H1 (cell line): ENCODE results near the gene CRK. TPM values are rescaled to one million over a fixed set of nuclear protein-coding genes. Genes with fewer than 3 reads are reported as not detected.

ENCODE experiments used
- CTCF ChIA-PET: fragments of 300-600 bp; sonication (Branson Sonifier 250); formaldehyde crosslinking; loops from one replicate; lab custom pipeline; 2021; ENCODE audit not compliant: partially characterized antibody; lab: Charles Lee
- POLR2A ChIA-PET: fragments of 300-600 bp; sonication (Branson Sonifier 250); formaldehyde crosslinking; loops from one replicate; lab custom pipeline; 2021; ENCODE audit warnings: inconsistent platforms; ENCODE audit not compliant: partially characterized antibody; lab: Charles Lee
- DNase-seq, 2 experiments: peaks; one replicate each; pipeline versions ENCODE4 v3.0.0 to v3.0.0-alpha.2; 2010 to 2022; ENCODE audit warnings: low spot score in 2 of 2, low read depth in 1 of 2, mixed read lengths in 1 of 2
- FAIRE-seq: peaks from 2 replicates; lab custom pipeline; 2011; peaks lifted over from hg19 to GRCh38; lab: Jason Lieb, UNC
- H2AFZ ChIP-seq: 2 replicates; pipeline ENCODE4 v1.8.1; 2012; ENCODE audit warnings: low read length, inconsistent platforms
- H2AK5ac ChIP-seq: 2 replicates; pipeline ENCODE4 v1.6.1; 2013; ENCODE audit warnings: low read depth, low read length
- H2BK120ac ChIP-seq: replicated peaks from 2 replicates; pipeline ENCODE3; 2013; ENCODE audit warnings: low read depth, low read length, inconsistent platforms
- H2BK12ac ChIP-seq: 2 replicates; pipeline ENCODE4 v1.6.1; 2013; ENCODE audit warnings: low read depth, low read length
- H2BK15ac ChIP-seq: 2 replicates; pipeline ENCODE4 v1.6.1; 2013; ENCODE audit warnings: low read length
- H2BK20ac ChIP-seq: 2 replicates; pipeline ENCODE4 v1.6.1; 2013; ENCODE audit warnings: low read length
- H2BK5ac ChIP-seq: 2 replicates; pipeline ENCODE4 v1.6.1; 2013; ENCODE audit warnings: low read depth, low read length
- H3K14ac ChIP-seq: 2 replicates; pipeline ENCODE4 v1.6.1; 2013; ENCODE audit warnings: inconsistent platforms; ENCODE audit not compliant: insufficient read length
- H3K18ac ChIP-seq: 2 replicates; pipeline ENCODE4 v1.6.1; 2013; ENCODE audit warnings: low read length; ENCODE audit errors: extremely low read depth
- H3K23ac ChIP-seq: 2 replicates; pipeline ENCODE4 v1.6.1; 2013; ENCODE audit warnings: inconsistent platforms; ENCODE audit not compliant: insufficient read length
- H3K23me2 ChIP-seq: 2 replicates; pipeline ENCODE4 v1.6.1; 2013; ENCODE audit warnings: low read depth, low read length
- H3K27ac ChIP-seq: 2 replicates; pipeline ENCODE4 v1.6.1; 2011; ENCODE audit warnings: low read depth, low read length, inconsistent platforms
- H3K27me3 ChIP-seq, 4 experiments: replicated peaks in 1 of 4; 1 replicate in 1 of 4; 2 replicates in 3 of 4; pipeline versions ENCODE4 v1.6.1 to v1.8.1; 2011 to 2013; ENCODE audit warnings: low read length in 3 of 4, mild to moderate bottlenecking in 3 of 4, inconsistent platforms in 2 of 4, mixed read lengths in 2 of 4, moderate library complexity in 1 of 4; ENCODE audit not compliant: control insufficient read depth in 3 of 4, insufficient read depth in 3 of 4; ENCODE audit errors: extremely low read depth in 1 of 4
- H3K36me3 ChIP-seq, 4 experiments: 2 replicates each; pipeline versions ENCODE4 v1.6.1 to v1.8.1; 2011 to 2013; ENCODE audit warnings: mild to moderate bottlenecking in 4 of 4, low read length in 3 of 4, moderate library complexity in 2 of 4, control low read depth in 1 of 4, inconsistent platforms in 1 of 4; ENCODE audit not compliant: insufficient read depth in 4 of 4, control insufficient read depth in 2 of 4
- H3K4ac ChIP-seq: replicated peaks from 2 replicates; pipeline ENCODE3; 2013; ENCODE audit warnings: low read length, low read depth, mixed read lengths, inconsistent platforms; ENCODE audit not compliant: insufficient read length
- H3K4me1 ChIP-seq, 4 experiments: replicated peaks in 1 of 4; 1 replicate in 1 of 4; 2 replicates in 3 of 4; pipeline versions ENCODE4 v1.6.1 to v1.8.1; 2011 to 2013; ENCODE audit warnings: low read length in 3 of 4, inconsistent platforms in 2 of 4, mixed read lengths in 1 of 4; ENCODE audit not compliant: insufficient read depth in 4 of 4, control insufficient read depth in 3 of 4
- H3K4me2 ChIP-seq, 2 experiments: 2 replicates each; pipeline versions ENCODE4 v1.6.1 to v1.8.1; 2011 to 2013; ENCODE audit warnings: low read depth in 2 of 2, low read length in 2 of 2, control low read depth in 1 of 2, inconsistent platforms in 1 of 2, mild to moderate bottlenecking in 1 of 2; ENCODE audit not compliant: insufficient read depth in 1 of 2
- H3K4me3 ChIP-seq, 4 experiments: fragments of 200-600, 300-600 bp in 1 of 4; sonication (generic), shearing (Covaris generic), sonication (Bioruptor Twin) in 1 of 4; 2 replicates each; pipeline versions ENCODE4 v1.5.1 to v1.8.1; 2011 to 2016; ENCODE audit warnings: low read length in 4 of 4, low read depth in 3 of 4, control low read depth in 2 of 4, inconsistent platforms in 2 of 4, mild to moderate bottlenecking in 2 of 4, mixed read lengths in 1 of 4, moderate library complexity in 1 of 4; ENCODE audit not compliant: insufficient read depth in 2 of 4; ENCODE audit errors: extremely low read depth in 1 of 4
- H3K56ac ChIP-seq: replicated peaks from 2 replicates; pipeline ENCODE3; 2013; ENCODE audit warnings: low read depth, mild to moderate bottlenecking, mixed read lengths, low read length, inconsistent platforms; ENCODE audit not compliant: insufficient read length
- H3K79me1 ChIP-seq: 2 replicates; pipeline ENCODE4 v1.6.1; 2013; ENCODE audit warnings: low read depth, low read length, control low read depth
- H3K79me2 ChIP-seq, 2 experiments: 2 replicates each; pipeline versions ENCODE4 v1.6.1 to v1.8.1; 2012 to 2013; ENCODE audit warnings: low read length in 2 of 2, mild to moderate bottlenecking in 2 of 2, inconsistent platforms in 1 of 2; ENCODE audit not compliant: insufficient read depth in 2 of 2, control insufficient read depth in 1 of 2
- H3K9ac ChIP-seq, 4 experiments: replicated peaks in 1 of 4; 1 replicate in 1 of 4; 2 replicates in 3 of 4; pipeline versions ENCODE4 v1.6.1 to v1.8.1; 2011 to 2013; ENCODE audit warnings: low read depth in 3 of 4, low read length in 3 of 4, control low read depth in 2 of 4, mild to moderate bottlenecking in 2 of 4, moderate library complexity in 2 of 4, inconsistent platforms in 1 of 4; ENCODE audit errors: extremely low read depth in 1 of 4
- H3K9me3 ChIP-seq, 2 experiments: 2 replicates each; pipeline versions ENCODE4 v1.6.1 to v1.8.1; 2012 to 2013; ENCODE audit warnings: mild to moderate bottlenecking in 2 of 2, moderate library complexity in 2 of 2, control low read depth in 1 of 2, inconsistent platforms in 1 of 2, low read depth in 1 of 2, low read length in 1 of 2, mixed read lengths in 1 of 2; ENCODE audit not compliant: insufficient read depth in 2 of 2
- H4K20me1 ChIP-seq, 2 experiments: replicated peaks in 1 of 2; 2 replicates each; pipeline versions ENCODE3 to v1.8.1; 2011 to 2013; ENCODE audit warnings: inconsistent platforms in 2 of 2, low read length in 2 of 2, mild to moderate bottlenecking in 1 of 2; ENCODE audit not compliant: insufficient read depth in 2 of 2, control insufficient read depth in 1 of 2
- H4K5ac ChIP-seq: 2 replicates; pipeline ENCODE4 v1.6.1; 2013; ENCODE audit warnings: low read length, low read depth, mixed read lengths, inconsistent platforms; ENCODE audit not compliant: insufficient read length
- H4K8ac ChIP-seq: 2 replicates; pipeline ENCODE4 v1.8.0; 2013; ENCODE audit warnings: mild to moderate bottlenecking, moderate library complexity, low read length, inconsistent platforms; ENCODE audit not compliant: insufficient read depth; ENCODE audit errors: extremely low read depth
- H4K91ac ChIP-seq: replicated peaks from 2 replicates; pipeline ENCODE3; 2013; ENCODE audit warnings: low read length, mixed read lengths, inconsistent platforms; ENCODE audit not compliant: insufficient read length
- BACH1 ChIP-seq: IDR thresholded peaks from 2 replicates; pipeline ENCODE4 v1.6.1; 2012; ENCODE audit warnings: low read length, improper control_type of control experiment
- BCL11A ChIP-seq, 2 experiments: IDR thresholded peaks; one replicate each; pipeline ENCODE4 v1.6.1; 2011; ENCODE audit warnings: low read depth in 2 of 2, low read length in 2 of 2, mild to moderate bottlenecking in 2 of 2
- CEBPB ChIP-seq: IDR thresholded peaks from 2 replicates; pipeline ENCODE4 v1.6.1; 2012; ENCODE audit warnings: low read depth, low read length
- HDAC6 ChIP-seq: IDR thresholded peaks from one replicate; pipeline ENCODE4 v1.7.1; 2012; ENCODE audit warnings: low read depth, mild to moderate bottlenecking, inconsistent platforms, low read length, moderate library complexity
- JUND ChIP-seq: IDR thresholded peaks from 2 replicates; pipeline ENCODE4 v1.6.1; 2011; ENCODE audit warnings: mild to moderate bottlenecking, improper control_type of control experiment, low read length
- KDM1A ChIP-seq: fragments of 200-600, 300-600 bp; sonication (generic); IDR thresholded peaks from 2 replicates; pipeline ENCODE4 v1.7.1; 2016; ENCODE audit warnings: mild to moderate bottlenecking, low read length, borderline replicate concordance
- POLR2A ChIP-seq, 2 experiments: IDR thresholded peaks; 1 replicate in 1 of 2; 2 replicates in 1 of 2; pipeline ENCODE4 v1.6.1; 2011; ENCODE audit warnings: low read depth in 2 of 2, low read length in 2 of 2, mild to moderate bottlenecking in 2 of 2; ENCODE audit errors: control extremely low read depth in 1 of 2
- POLR2AphosphoS5 ChIP-seq: IDR thresholded peaks from 2 replicates; pipeline ENCODE4 v1.6.1; 2011; ENCODE audit warnings: low read depth, low read length
- RXRA ChIP-seq: IDR thresholded peaks from 2 replicates; pipeline ENCODE4 v1.6.1; 2011; ENCODE audit warnings: low read depth, mild to moderate bottlenecking, low read length, moderate library complexity; ENCODE audit not compliant: insufficient read depth
- SAP30 ChIP-seq: fragments of 300-600 bp; sonication (generic); IDR thresholded peaks from 2 replicates; pipeline ENCODE4 v1.7.1; 2012; ENCODE audit warnings: low read length, moderate library complexity, mild to moderate bottlenecking, inconsistent platforms; ENCODE audit not compliant: insufficient read depth, insufficient replicate concordance
- SIX5 ChIP-seq: IDR thresholded peaks from 2 replicates; pipeline ENCODE4 v1.6.1; 2011; ENCODE audit warnings: mild to moderate bottlenecking, low read depth, low read length
- SP4 ChIP-seq: IDR thresholded peaks from 2 replicates; pipeline ENCODE4 v1.6.1; 2012; ENCODE audit warnings: low read length, inconsistent platforms
- SRF ChIP-seq: IDR thresholded peaks from 2 replicates; pipeline ENCODE4 v1.6.1; 2011; ENCODE audit warnings: mild to moderate bottlenecking, low read depth, low read length, moderate library complexity
- TAF1 ChIP-seq: IDR thresholded peaks from 2 replicates; pipeline ENCODE4 v1.6.1; 2011; ENCODE audit warnings: mild to moderate bottlenecking, low read depth, low read length
- TAF7 ChIP-seq: optimal IDR thresholded peaks from 2 replicates; pipeline ENCODE3; 2011; ENCODE audit warnings: low read depth, mild to moderate bottlenecking, inconsistent platforms, low read length, moderate library complexity, borderline replicate concordance
- ZNF274 ChIP-seq: IDR thresholded peaks from 2 replicates; pipeline ENCODE4 v1.7.0; 2012; ENCODE audit warnings: low read length, borderline replicate concordance; ENCODE audit errors: extremely low read depth
- WGBS, 2 experiments: shearing (Covaris generic) in 1 of 2; methylation state at CpG; one replicate each; pipeline versions ENCODE4 v1.1.6 to v1.1.7; 2013 to 2015; ENCODE audit warnings: low lambda C conversion rate in 2 of 2, mixed read lengths in 2 of 2, inconsistent platforms in 1 of 2, low coverage in 1 of 2, missing lambda C conversion rate in 1 of 2; ENCODE audit not compliant: insufficient replicate concordance in 2 of 2, insufficient coverage in 1 of 2, insufficient read length in 1 of 2; ENCODE audit errors: extremely low coverage in 1 of 2, missing lambda C conversion rate in 1 of 2; 5-methylcytosine and 5-hydroxymethylcytosine counted together
- polyA plus RNA-seq, 7 experiments: library from polyadenylated mRNA; depleted of rRNA in 3 of 7; stranded (reverse) in 5 of 7; unstranded in 2 of 7; fragments of >200 nt in 5 of 7; fragments of 200-250 nt in 2 of 7; gene quantifications; 1 replicate in 5 of 7; 2 replicates in 1 of 7; 4 replicates in 1 of 7; pipeline versions ENCODE4 v1.2.1 to v1.2.3, GENCODE V29; 2011 to 2013; ENCODE audit warnings: missing spikeins in 2 of 7, mixed read lengths in 2 of 7
- total RNA-seq: library from RNA; stranded (reverse); fragmentation: NEBNext Ultra II Directional; extraction: Animal tissue kit (Norgen Biotek cat#: 25700); gene quantifications from 2 replicates; pipeline ENCODE4 v1.2.1, GENCODE V29; 2021

Gene CRK
- total and polyA plus RNA-seq, 2 of the 8 experiments (the other 6 are each of a cell fraction or from before 2014, with no cell fraction given), result 32.8 to 57.1 TPM

DNA sequence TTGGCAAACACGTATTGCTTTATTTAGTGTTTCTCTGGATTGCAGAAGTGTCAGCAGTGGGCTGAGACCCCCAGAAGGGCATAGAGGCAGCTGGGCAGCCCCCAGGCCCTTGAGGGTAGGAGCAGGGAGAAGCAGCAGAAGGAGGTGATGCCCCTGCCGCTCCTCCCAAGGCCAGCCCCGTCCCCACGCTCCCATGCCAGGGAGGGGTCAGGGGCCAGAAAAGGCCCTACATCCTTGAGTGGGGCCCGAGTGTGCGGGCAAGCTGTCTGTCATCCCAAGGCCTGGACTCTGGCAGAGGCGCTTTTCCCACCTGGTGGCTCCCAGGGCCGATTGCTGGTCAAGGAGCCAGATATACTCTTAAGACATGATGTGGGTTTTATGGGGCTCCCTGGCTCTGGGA is 8.2 kb upstream of the CRK start:
- ChIA-PET POLR2A (interaction anchor here (0.6 to 1.4 kb wide), 3 partner anchors 10 to 286 kb away, joined by 3 read pairs; no protein-coding TSS in a partner anchor), CTCF (interaction anchor here (3.3 kb wide), 1 partner anchor 69 kb away, joined by 15 read pairs; no protein-coding TSS in a partner anchor)
- Histone ChIP-seq H3K56ac (no peak overlapping the region), H3K27ac (no peak overlapping the region), H2BK20ac (no peak overlapping the region), H3K4ac (no peak overlapping the region), H3K4me3 (no peak overlapping the region), H3K23ac (no peak overlapping the region), H3K14ac (no peak overlapping the region), H2AFZ (no peak overlapping the region), H3K23me2 (no peaks in the 10 kb centered on the region), H3K18ac (no peak overlapping the region), H4K20me1 (peaks cover 0 to 3% of the 10 kb centered on the region in 2 experiments), H2BK12ac (no peak overlapping the region), H2AK5ac (no peak overlapping the region), H4K8ac (no peak overlapping the region), H4K91ac (no peak overlapping the region), H2BK5ac (no peak overlapping the region), H2BK15ac (no peak overlapping the region), H3K27me3 (no peaks in the 10 kb centered on the region), H3K9me3 (no peaks in the 10 kb centered on the region), H3K79me2 (no peaks in the 10 kb centered on the region), H3K4me1 (peaks cover 0 to 2% (median 0%) of the 10 kb centered on the region in 4 experiments; a peak in 1 of 7 replicates), H4K5ac (no peak overlapping the region), H3K36me3 (peaks cover 3 to 21% (median 10%) of the 10 kb centered on the region in 4 experiments; a peak in 7 of 8 replicates), H2BK120ac (no peak overlapping the region), H3K9ac (no peak overlapping the region), H3K4me2 (no peak overlapping the region), H3K79me1 (no peaks in the 10 kb centered on the region; the same call in 1 of the 2 replicates)
- 89% methylated on average over 8 of the region's 8 CpGs; no CpG with 5 or more reads in 1 of the 2 experiments for WGBS, 2 experiments
- no peak for FAIRE-seq
- DNase-seq, result no peak
- TF ChIP-seq ZNF274, result no peak
- no peak for TF ChIP-seq SIX5
- no peak for TF ChIP-seq TAF1
- no peak for TF ChIP-seq RXRA
- TF ChIP-seq CEBPB, result no peak
- TF ChIP-seq TAF7, result no peak
- TF ChIP-seq KDM1A, result no peak
- no peak for TF ChIP-seq JUND
- no peak for TF ChIP-seq SP4
- TF ChIP-seq POLR2AphosphoS5, result no peak
- TF ChIP-seq SRF, result no peak
- TF ChIP-seq BCL11A (IDR thresholded peaks at IDR 0.05; ENCODE audit: low read depth in 2 of 2, low read length in 2 of 2), result no peak
- no peak for TF ChIP-seq SAP30
- TF ChIP-seq HDAC6, result no peak
- TF ChIP-seq BACH1, result no peak
- TF ChIP-seq POLR2A (IDR thresholded peaks at IDR 0.05; ENCODE audit: control extremely low read depth in 1 of 2, low read depth in 2 of 2, low read length in 2 of 2), result no peak
